Liver (tissue), 9 donors: ENCODE data around the gene GPR26. TPM values are rescaled to one million over a fixed set of nuclear protein-coding genes. Genes with fewer than 3 reads are reported as not detected.

Experiments used
- DNase-seq: peaks from one replicate; pipeline ENCODE4 v3.0.0-alpha.2; 2017; ENCODE audit warnings: low spot score
- H3K27ac ChIP-seq, 2 donors: one replicate each; pipeline ENCODE4 v1.7.0; 2013; ENCODE audit warnings: inconsistent platforms in 2 of 2, low read length in 2 of 2, control low read depth in 1 of 2, low read depth in 1 of 2, mild to moderate bottlenecking in 1 of 2
- H3K27me3 ChIP-seq, 4 donors: one replicate each; pipeline versions ENCODE4 v1.6.1 to v1.7.0; 2013; ENCODE audit warnings: low read length in 3 of 4, inconsistent platforms in 1 of 4, mild to moderate bottlenecking in 1 of 4, moderate library complexity in 1 of 4; ENCODE audit not compliant: control insufficient read depth in 4 of 4, insufficient read depth in 4 of 4
- H3K36me3 ChIP-seq, 4 donors: one replicate each; pipeline versions ENCODE4 v1.6.1 to v1.7.0; 2013; ENCODE audit warnings: low read length in 3 of 4, mild to moderate bottlenecking in 3 of 4, low read depth in 1 of 4, moderate library complexity in 1 of 4; ENCODE audit not compliant: control insufficient read depth in 4 of 4, insufficient read depth in 3 of 4
- H3K4me1 ChIP-seq, 4 donors: one replicate each; pipeline versions ENCODE4 v1.6.1 to v1.7.0; 2013; ENCODE audit warnings: low read length in 3 of 4, mild to moderate bottlenecking in 3 of 4, moderate library complexity in 1 of 4; ENCODE audit not compliant: control insufficient read depth in 4 of 4, insufficient read depth in 4 of 4
- H3K4me3 ChIP-seq, 3 donors: one replicate each; pipeline versions ENCODE4 v1.6.1 to v1.7.0; 2013; ENCODE audit warnings: low read length in 3 of 3, control low read depth in 1 of 3, low read depth in 1 of 3, mild to moderate bottlenecking in 1 of 3
- H3K9ac ChIP-seq, 2 donors: one replicate each; pipeline ENCODE4 v1.7.0; 2013; ENCODE audit warnings: low read length in 2 of 2, mild to moderate bottlenecking in 2 of 2, moderate library complexity in 2 of 2, control low read depth in 1 of 2, low read depth in 1 of 2
- H3K9me3 ChIP-seq, 4 donors: one replicate each; pipeline versions ENCODE4 v1.6.1 to v1.7.0; 2013; ENCODE audit warnings: low read length in 3 of 4; ENCODE audit not compliant: control insufficient read depth in 4 of 4
- CTCF ChIP-seq: fragments of 150-350 bp; IDR thresholded peaks from 2 replicates; pipeline ENCODE4 v1.5.1; 2017; ENCODE audit warnings: improper control_type of control experiment, low read depth, low read length; ENCODE audit not compliant: missing input control
- EGR1 ChIP-seq, 2 donors: IDR thresholded peaks; 2 replicates each; pipeline ENCODE4 v1.6.1; 2016 to 2018; ENCODE audit warnings: antibody characterized with exemption in 2 of 2, low read depth in 2 of 2
- FOXA1 ChIP-seq: IDR thresholded peaks from 2 replicates; pipeline ENCODE4 v1.6.1; 2016; ENCODE audit warnings: antibody characterized with exemption
- FOXA2 ChIP-seq: IDR thresholded peaks from 2 replicates; pipeline ENCODE4 v1.6.1; 2016; ENCODE audit warnings: antibody characterized with exemption
- GABPA ChIP-seq, 2 donors: IDR thresholded peaks in 1 of 2; conservative IDR thresholded peaks in 1 of 2; 2 replicates each; pipeline ENCODE4 v1.6.1; 2016; ENCODE audit warnings: antibody characterized with exemption in 2 of 2, mild to moderate bottlenecking in 1 of 2, moderate library complexity in 1 of 2
- HNF4G ChIP-seq: IDR thresholded peaks from 2 replicates; pipeline ENCODE4 v1.6.1; 2016; ENCODE audit warnings: antibody characterized with exemption
- JUND ChIP-seq, 2 donors: IDR thresholded peaks; 2 replicates each; pipeline ENCODE4 v1.6.1; 2016; ENCODE audit warnings: antibody characterized with exemption in 2 of 2
- RAD21 ChIP-seq, 2 donors: IDR thresholded peaks; 2 replicates each; pipeline ENCODE4 v1.6.1; 2016; ENCODE audit warnings: antibody characterized with exemption in 2 of 2, mild to moderate bottlenecking in 2 of 2
- REST ChIP-seq: IDR thresholded peaks from 2 replicates; pipeline ENCODE4 v1.6.1; 2016; ENCODE audit warnings: antibody characterized with exemption, mild to moderate bottlenecking
- RXRA ChIP-seq, 2 donors: IDR thresholded peaks; 2 replicates each; pipeline ENCODE4 v1.6.1; 2017 to 2018; ENCODE audit warnings: antibody characterized with exemption in 2 of 2, mild to moderate bottlenecking in 1 of 2
- SP1 ChIP-seq: IDR thresholded peaks from 2 replicates; pipeline ENCODE4 v1.6.1; 2018; ENCODE audit warnings: antibody characterized with exemption, mild to moderate bottlenecking
- TAF1 ChIP-seq: conservative IDR thresholded peaks from 2 replicates; pipeline ENCODE4 v1.6.1; 2016; ENCODE audit warnings: antibody characterized with exemption, mild to moderate bottlenecking
- YY1 ChIP-seq: IDR thresholded peaks from 2 replicates; pipeline ENCODE4 v1.6.1; 2016; ENCODE audit warnings: antibody characterized with exemption, mild to moderate bottlenecking
- ZBTB33 ChIP-seq: IDR thresholded peaks from 2 replicates; pipeline ENCODE4 v1.6.1; 2016; ENCODE audit warnings: antibody characterized with exemption
- WGBS: extraction: QIAGEN DNeasy Blood & Tissue Kit; methylation state at CpG from one replicate; pipeline ENCODE4 v1.1.7; 2013; 5-methylcytosine and 5-hydroxymethylcytosine counted together
- polyA plus RNA-seq, 2 donors: library from polyadenylated mRNA; stranded (reverse) in 1 of 2; unstranded in 1 of 2; fragments of 200-250 nt in 1 of 2; fragments of >200 nt in 1 of 2; fragmentation: Nextera tagmentation in 1 of 2; extraction: Ambion mirVana in 1 of 2; gene quantifications; one replicate each; pipeline versions ENCODE4 v1.2.1 to v1.2.3, GENCODE V29; 2013 to 2015
- total RNA-seq, 2 donors: library from RNA; depleted of rRNA; stranded (reverse); fragments of >200 nt; gene quantifications; one replicate each; pipeline ENCODE4 v1.2.3, GENCODE V29; 2014
- TF ChIP-seq, protein P1 (sequence below): IDR thresholded peaks from 2 replicates; pipeline ENCODE4 v1.6.1; 2016; ENCODE audit warnings: antibody characterized with exemption
- TF ChIP-seq, protein P2 (sequence below): IDR thresholded peaks from 2 replicates; pipeline ENCODE4 v1.6.1; 2016; ENCODE audit warnings: antibody characterized with exemption
- donor health status: healthy.
- donor health status: healthy.
- donor health status: healthy.
- donor health status: healthy.
- donor health status: healthy.

The GPR26 gene
- total and polyA plus RNA-seq, 4 donors = not detected

- TF ChIP-seq CTCF = no peak
- TF ChIP-seq TAF1 = no peak
- no peak for TF ChIP-seq GABPA (IDR thresholded peaks at IDR 0.05 in 1 of 2, conservative IDR thresholded peaks at IDR 0.05 in 1 of 2)
- TF ChIP-seq HNF4G = no peak
- no peak for TF ChIP-seq SP1
- TF ChIP-seq ZBTB33 = no peak
- TF ChIP-seq FOXA1 = no peak
- TF ChIP-seq EGR1 (IDR thresholded peaks at IDR 0.05; ENCODE audit: low read depth in 2 of 2) = no peak
- H3K4me1 ChIP-seq = no peaks in the 10 kb centered on the region
- no peak overlapping the region for H3K9ac ChIP-seq
- no peak for DNase-seq
- no peak overlapping the region for H3K27ac ChIP-seq
- 61% methylated on average over 13 of the region's 13 CpGs for WGBS
- H3K36me3 ChIP-seq = no peaks in the 10 kb centered on the region
- peaks cover 0 to 3% (median 0%) of the 10 kb centered on the region in 4 donors for H3K27me3 ChIP-seq
- no peaks in the 10 kb centered on the region for H3K9me3 ChIP-seq
- no peak overlapping the region for H3K4me3 ChIP-seq
These were observed 77.5 kb downstream of the GPR26 start for GRCh38 chr10:123743441-123744223.

DNA sequence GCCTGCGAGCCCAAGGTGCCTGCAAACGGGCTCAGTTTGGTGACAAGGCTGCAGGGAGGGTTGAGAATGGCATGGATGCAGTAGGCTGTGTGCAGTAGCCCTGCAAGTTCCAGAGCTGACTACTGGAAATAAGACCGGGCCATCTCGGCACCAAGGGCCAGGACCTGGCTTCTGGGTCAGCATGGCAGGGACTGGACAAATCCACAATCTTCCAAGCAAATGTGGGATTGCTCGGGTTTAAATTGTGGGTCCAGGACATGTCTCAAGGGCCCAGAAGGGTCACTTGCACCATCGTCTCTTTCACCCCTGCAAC is 78.0 kb downstream of the GPR26 start:
- Histone ChIP-seq H3K36me3 (no peaks in the 10 kb centered on the region), H3K9ac (no peak overlapping the region)
- 72% methylated on average over 6 of the region's 6 CpGs for WGBS

More for the DNA sequence above, 78.0 kb downstream of the GPR26 start:
- TF ChIP-seq, protein P1, sequence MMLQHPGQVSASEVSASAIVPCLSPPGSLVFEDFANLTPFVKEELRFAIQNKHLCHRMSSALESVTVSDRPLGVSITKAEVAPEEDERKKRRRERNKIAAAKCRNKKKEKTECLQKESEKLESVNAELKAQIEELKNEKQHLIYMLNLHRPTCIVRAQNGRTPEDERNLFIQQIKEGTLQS = no peak
- TF ChIP-seq HNF4G (no peak), REST (no peak), YY1 (no peak), FOXA1 (no peak), ZBTB33 (no peak), RAD21 (IDR thresholded peaks at IDR 0.05) (no peak), JUND (IDR thresholded peaks at IDR 0.05) (no peak), RXRA (IDR thresholded peaks at IDR 0.05) (no peak), SP1 (no peak), FOXA2 (no peak), EGR1 (IDR thresholded peaks at IDR 0.05; ENCODE audit: low read depth in 2 of 2) (no peak)
- TF ChIP-seq, protein P2, sequence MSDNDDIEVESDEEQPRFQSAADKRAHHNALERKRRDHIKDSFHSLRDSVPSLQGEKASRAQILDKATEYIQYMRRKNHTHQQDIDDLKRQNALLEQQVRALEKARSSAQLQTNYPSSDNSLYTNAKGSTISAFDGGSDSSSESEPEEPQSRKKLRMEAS = no peak
- DNase-seq = no peak
- Histone ChIP-seq H3K4me1 (no peaks in the 10 kb centered on the region), H3K4me3 (no peak overlapping the region), H3K9me3 (no peaks in the 10 kb centered on the region), H3K27ac (no peak overlapping the region), H3K27me3 (no peaks in the 10 kb centered on the region)
